ENCODE measurements around the gene SDC3.

SDC3 gene

GRCh38 chr1:30855686-30856259 is 52.8 kb downstream of the SDC3 start:
- no peak for TF ChIP-seq CTCF (IDR thresholded peaks at IDR 0.05; ENCODE audit: extremely low read depth, insufficient read depth, missing control alignments)
- no peak for DNase-seq (ENCODE audit: low spot score)
- in situ Hi-C loops (cut with MboI; ENCODE audit: low pct_unique_long_range_greater_than_20kb, low sequenced_read_pairs, unreplicated experiment), result no loop called here

DNA sequence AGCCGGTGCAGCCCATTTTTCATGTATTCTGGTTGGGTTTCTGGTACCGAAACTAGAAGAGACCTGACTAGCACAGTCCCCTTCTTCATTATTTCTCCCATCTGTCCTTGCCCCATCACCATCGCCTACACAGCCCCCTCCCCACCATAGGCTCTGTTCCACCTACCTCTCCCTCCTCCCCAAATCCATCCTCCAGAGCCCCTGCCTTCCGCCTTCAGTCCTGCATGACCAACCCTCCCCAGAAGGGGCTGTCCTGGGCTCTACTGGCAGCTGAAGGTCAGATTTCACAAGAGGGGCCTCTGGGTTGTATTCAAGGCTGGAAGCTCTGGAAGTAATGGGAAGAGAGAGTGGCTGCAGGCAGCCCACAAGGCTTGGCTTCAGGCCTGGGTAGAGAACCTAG is 55.2 kb downstream of the SDC3 start:
- in situ Hi-C loops (cut with MboI; ENCODE audit: low pct_unique_long_range_greater_than_20kb, low sequenced_read_pairs, unreplicated experiment), result no loop called here
- no peak for TF ChIP-seq CTCF (IDR thresholded peaks at IDR 0.05; ENCODE audit: extremely low read depth, insufficient read depth, missing control alignments)
- no peak for DNase-seq (ENCODE audit: low spot score)

DNA sequence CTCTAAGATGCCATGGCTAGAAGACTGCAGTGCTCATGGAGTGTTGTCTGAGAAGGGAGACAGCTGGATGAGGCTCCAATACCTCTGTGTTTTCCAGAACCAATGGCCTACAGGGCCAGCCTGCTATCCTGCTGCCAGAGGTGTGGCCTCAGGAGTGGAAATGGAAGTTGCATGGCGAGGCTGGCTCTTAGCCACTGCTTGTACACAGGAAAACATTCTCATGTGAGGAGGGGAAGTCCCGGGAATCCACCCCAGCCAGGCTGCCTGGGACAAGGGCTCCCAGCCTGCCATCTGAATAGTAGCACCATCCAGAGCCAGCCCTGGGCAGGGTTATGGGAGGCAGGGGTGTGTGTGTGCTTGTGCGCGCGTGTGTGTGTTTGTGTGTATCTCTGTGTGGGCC is 56.5 kb downstream of the SDC3 start:
- TF ChIP-seq CTCF (IDR thresholded peaks at IDR 0.05; ENCODE audit: extremely low read depth, insufficient read depth, missing control alignments), result no peak
- DNase-seq (ENCODE audit: low spot score), result no peak
- in situ Hi-C loops (cut with MboI; ENCODE audit: low pct_unique_long_range_greater_than_20kb, low sequenced_read_pairs, unreplicated experiment), result no loop called here

DNA sequence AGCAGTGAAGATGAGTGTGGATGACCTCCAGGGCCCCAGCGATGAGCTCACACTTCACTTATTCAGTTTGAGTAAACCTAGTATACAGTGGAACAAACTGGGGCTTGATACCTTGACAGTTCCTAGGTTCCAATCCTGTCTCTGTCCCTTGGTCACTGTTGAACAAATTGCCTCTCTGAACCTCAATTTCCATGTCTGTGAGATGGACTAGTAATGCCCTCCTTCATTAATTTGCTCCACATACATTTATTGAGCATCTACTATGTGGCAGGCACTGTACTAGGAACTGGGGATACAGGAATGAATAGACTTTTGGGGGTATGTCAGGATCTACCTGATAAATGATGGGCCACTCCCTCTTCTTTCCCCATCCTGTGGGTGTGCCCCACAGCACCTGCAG is 57.3 kb downstream of the SDC3 start:
- no peak for TF ChIP-seq CTCF (IDR thresholded peaks at IDR 0.05; ENCODE audit: extremely low read depth, insufficient read depth, missing control alignments)
- in situ Hi-C loops (cut with MboI; ENCODE audit: low pct_unique_long_range_greater_than_20kb, low sequenced_read_pairs, unreplicated experiment), result no loop called here

GRCh38 chr1:30850607-30851006 is 58.0 kb downstream of the SDC3 start:
- in situ Hi-C loops (cut with MboI; ENCODE audit: low pct_unique_long_range_greater_than_20kb, low sequenced_read_pairs, unreplicated experiment), result no loop called here
- TF ChIP-seq CTCF (IDR thresholded peaks at IDR 0.05; ENCODE audit: extremely low read depth, insufficient read depth, missing control alignments), result no peak
- DNase-seq (ENCODE audit: low spot score), result no peak

More for the DNA sequence above, 57.3 kb downstream of the SDC3 start:
- no peak for DNase-seq (ENCODE audit: low spot score)

DNA sequence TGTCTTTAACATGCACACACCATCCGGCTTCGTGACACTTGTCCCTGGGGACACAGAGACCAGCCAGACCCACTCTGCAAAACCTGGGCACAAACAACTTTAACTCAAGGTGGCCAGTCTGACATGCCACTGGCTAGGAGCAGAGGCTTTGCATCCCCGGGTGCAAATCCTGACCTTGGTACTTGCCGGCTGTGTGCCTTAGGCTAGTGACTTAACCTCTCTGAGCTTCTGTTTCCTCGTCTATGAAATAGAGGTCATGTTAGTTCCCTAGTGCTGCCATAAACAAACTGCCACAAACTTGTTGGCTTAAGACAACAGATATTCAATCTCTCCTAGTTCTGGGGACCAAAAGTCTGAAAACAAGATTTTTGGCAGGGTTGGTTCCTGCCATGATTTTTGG is 60.4 kb downstream of the SDC3 start:
- in situ Hi-C loops (cut with MboI; ENCODE audit: low pct_unique_long_range_greater_than_20kb, low sequenced_read_pairs, unreplicated experiment), result no loop called here
- TF ChIP-seq CTCF (IDR thresholded peaks at IDR 0.05; ENCODE audit: extremely low read depth, insufficient read depth, missing control alignments), result no peak
- no peak for DNase-seq (ENCODE audit: low spot score)
